Measurements from ENCODE around the gene RASSF5.

DNA sequence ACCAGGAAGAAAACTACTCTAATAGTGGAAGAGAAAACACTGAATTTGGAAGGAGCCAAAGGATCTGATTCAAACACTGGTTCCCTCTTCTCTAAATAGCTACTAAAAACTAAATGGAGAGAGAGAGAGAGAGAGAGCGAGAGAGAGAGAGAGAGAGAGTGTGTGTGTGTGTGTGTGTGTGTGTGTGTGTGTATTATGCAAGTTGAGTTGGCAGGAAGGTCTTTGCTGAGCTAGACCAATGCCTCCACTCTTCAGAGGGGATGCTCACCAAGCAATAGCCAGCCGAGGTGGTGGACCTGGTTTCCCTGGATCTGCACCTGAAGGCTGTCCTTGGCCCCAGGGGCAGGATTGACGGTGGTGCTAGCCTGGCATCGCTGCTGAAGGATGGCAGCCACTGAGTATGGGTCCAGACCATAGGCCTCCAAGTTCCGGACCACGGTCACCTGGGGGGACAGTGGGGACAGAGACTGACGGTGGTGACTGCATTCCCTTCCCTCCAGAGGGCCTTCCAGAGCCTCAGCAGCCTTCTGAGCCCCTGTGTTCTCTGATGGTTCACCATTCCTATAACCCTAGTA is 86.1 kb downstream of the RASSF5 start:
- no peak for TF ChIP-seq EP300 (IDR thresholded peaks at IDR 0.05; ENCODE audit: low read depth in 2 of 2, low read length in 2 of 2)
- TF ChIP-seq EP300 (CRISPR knock-in tag; IDR thresholded peaks at IDR 0.05; ENCODE audit: borderline replicate concordance), result no peak
- no peak for TF ChIP-seq ZFP36 (IDR thresholded peaks at IDR 0.05; ENCODE audit: borderline replicate concordance, low read depth, low read length, partially characterized antibody)
- TF ChIP-seq, protein P1, sequence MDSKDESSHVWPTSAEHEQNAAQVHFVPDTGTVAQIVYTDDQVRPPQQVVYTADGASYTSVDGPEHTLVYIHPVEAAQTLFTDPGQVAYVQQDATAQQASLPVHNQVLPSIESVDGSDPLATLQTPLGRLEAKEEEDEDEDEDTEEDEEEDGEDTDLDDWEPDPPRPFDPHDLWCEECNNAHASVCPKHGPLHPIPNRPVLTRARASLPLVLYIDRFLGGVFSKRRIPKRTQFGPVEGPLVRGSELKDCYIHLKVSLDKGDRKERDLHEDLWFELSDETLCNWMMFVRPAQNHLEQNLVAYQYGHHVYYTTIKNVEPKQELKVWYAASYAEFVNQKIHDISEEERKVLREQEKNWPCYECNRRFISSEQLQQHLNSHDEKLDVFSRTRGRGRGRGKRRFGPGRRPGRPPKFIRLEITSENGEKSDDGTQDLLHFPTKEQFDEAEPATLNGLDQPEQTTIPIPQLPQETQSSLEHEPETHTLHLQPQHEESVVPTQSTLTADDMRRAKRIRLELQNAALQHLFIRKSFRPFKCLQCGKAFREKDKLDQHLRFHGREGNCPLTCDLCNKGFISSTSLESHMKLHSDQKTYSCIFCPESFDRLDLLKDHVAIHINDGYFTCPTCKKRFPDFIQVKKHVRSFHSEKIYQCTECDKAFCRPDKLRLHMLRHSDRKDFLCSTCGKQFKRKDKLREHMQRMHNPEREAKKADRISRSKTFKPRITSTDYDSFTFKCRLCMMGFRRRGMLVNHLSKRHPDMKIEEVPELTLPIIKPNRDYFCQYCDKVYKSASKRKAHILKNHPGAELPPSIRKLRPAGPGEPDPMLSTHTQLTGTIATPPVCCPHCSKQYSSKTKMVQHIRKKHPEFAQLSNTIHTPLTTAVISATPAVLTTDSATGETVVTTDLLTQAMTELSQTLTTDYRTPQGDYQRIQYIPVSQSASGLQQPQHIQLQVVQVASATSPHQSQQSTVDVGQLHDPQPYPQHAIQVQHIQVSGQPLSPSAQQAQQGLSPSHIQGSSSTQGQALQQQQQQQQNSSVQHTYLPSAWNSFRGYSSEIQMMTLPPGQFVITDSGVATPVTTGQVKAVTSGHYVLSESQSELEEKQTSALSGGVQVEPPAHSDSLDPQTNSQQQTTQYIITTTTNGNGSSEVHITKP (CRISPR knock-in tag; IDR thresholded peaks at IDR 0.05; ENCODE audit: low read depth), result no peak
